Dedifferentiated amniotic fluid mesenchymal stem cell (primary cell): Measurements from ENCODE around the gene MGRN1.
"Not testable (repeated sequence)": the region's sequence is repeated elsewhere in the genome, so short reads cannot be mapped to it uniquely, and the experiment has no call there.

Experiments
- DNase-seq: peaks from one replicate; pipeline ENCODE4 v3.0.0-alpha.2; 2016; ENCODE audit errors: extremely low spot score

The MGRN1 gene

DNA sequence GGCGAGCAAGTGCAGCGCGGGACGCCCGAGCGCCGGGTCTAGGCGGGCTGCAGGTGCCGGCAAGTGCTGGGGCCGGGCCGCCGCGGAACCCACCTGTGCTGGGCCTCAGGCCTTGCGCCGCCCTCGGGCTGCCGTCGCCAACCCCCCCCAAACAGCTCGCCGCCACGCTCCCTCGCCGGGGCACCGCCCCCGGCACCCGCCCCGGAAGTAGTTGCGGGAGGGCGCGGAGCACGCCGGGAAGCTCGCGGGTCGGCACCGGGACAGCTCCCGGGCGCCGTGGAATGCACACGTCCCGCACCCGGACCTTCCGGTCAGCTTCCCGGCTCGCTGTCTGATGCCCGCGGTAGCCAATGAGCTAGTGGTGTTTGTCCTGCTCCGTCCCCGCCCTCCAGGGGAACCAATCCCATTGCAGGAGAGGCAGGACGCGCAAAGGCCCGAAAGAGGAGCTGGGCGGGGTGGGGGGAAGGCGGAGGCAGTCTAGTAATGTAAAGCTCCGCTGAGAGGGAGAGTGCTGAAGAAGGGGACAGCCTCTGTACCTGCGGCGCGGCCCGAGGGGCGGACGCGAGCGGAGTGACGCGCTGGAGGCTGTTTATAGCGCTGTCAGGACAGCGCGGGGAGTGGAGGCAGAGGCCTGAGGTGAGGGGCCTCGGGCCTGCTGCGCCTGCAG lies 109.6 kb downstream of the MGRN1 start, which contains the start of the genes ANKS3 and DNAAF8:
TSS of gene ANKS3 (minus strand) at position 209 of the 667 bp plus-strand sequence. CDS start 4,122 bp downstream, outside the sequence.
TSS of gene DNAAF8 (plus strand) at position 475 of the 667 bp plus-strand sequence. CDS start 1,978 bp downstream, outside the sequence.
- DNase-seq = peak; percentile 98

DNA sequence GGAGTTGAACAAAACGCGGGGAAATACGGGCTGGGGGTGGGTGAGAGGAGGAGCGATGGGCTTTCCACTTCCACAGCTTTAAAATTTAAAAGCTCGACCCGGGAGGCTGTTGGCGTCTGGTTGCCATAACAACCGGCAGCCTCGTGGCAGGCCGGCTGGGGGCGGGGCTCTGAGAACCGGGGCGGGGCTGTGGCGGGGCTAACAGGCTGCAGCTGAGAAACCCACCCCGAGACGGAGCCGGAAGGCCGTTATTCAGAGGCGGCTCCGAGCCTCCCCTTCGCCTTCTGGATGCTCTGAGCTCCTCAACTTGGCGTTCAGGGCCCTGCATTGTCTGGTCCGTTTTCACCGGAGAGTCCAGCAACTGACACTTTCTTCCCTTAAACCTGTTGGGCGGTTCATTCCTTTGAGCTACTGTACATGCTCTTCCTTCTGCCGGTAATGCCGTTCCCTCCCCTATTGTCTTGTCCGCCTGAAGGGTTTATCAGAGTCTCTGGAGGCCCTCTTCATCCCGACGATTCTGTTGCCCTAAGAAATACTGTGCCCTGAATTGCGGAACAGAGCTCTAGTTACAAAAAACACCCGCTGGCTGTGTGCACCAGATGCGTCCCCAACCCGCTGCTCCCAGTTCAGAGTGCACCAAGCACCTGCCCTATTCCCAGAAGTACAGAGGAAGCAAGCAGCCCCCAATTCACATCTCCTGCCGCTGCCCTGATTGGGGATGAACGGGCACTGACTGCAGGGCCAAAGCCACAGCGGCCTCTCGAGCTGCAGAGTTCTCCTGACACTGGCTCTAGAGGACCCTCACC lies 110.3 kb downstream of the MGRN1 start:
- DNase-seq = peak; percentile 62

DNA sequence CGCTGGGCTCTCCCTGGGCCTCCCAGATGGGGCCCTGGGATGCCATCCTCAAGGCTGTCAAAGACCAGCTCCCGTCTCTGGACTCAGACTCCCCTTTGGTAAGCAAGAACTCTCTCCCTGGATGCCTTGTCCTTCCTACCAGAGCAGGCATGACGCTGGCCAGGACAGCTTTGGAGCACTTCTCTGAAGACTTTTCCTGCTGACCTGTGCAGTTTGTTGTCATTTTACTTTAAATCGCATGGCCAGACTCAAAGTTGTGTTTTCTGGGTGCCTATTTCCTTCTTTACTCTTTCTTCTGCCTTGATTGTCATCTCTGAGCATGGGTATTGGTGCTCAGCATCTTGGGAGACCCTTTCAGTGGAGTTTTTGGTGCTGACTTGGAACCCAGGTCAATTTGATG lies 111.9 kb downstream of the MGRN1 start:
- DNase-seq = no peak

DNA sequence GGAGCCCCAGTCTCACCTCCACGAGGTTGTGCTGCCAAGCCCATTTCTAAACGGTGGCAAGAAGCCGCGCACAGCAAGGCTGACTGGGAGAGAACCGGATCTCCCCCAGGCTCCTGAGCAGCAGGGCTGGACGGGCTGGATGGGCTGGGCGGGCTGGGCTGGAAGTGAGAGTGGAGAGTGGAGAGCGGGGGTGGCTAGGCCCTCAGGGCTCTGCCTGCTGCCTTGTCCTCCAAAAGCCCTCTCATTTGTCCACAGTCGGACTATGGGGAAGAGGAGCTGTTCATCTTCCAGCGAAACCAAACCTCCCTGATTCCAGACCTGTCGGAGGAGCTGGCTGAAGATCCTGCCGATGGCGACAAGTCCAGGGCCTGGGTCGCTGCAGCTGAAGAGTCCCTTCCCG lies 112.9 kb downstream of the MGRN1 start:
- DNase-seq = no peak

DNA sequence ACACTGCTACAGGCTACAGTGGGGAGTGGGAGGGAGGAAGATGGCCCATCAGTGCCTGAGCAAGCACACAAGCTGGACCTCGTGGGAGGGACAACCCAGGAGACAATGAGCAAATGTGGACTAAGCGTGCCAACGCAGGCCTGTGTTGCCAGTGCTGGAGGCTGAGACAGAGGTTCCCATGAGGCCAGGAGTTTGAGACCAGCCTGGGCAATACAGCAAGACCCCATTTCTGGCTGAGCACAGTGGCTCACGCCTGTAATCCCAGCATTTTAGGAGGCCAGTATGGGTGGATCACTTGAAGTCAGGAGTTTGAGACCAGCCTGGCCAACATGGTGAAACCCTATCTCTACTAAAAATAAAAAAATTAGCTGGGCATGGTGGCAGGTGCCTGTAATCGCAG lies 113.7 kb downstream of the MGRN1 start:
- not testable (repeated sequence) for DNase-seq
